Natural killer cell (primary cell): Measurements from ENCODE around the gene HACD3. TPM values are rescaled to one million over a fixed set of nuclear protein-coding genes. Genes with fewer than 3 reads are reported as not detected.

ENCODE experiments used
- ATAC-seq, 3 donors: fragments of 150-1000 bp in 2 of 3; fragments of 200-7000 bp in 1 of 3; cut with Tn5 transposase; 1 replicate in 1 of 3; 2 replicates in 2 of 3; pipeline ENCODE4 v1.10.0; 2021; ENCODE audit warnings: mild to moderate bottlenecking in 2 of 3, moderate library complexity in 2 of 3
- DNase-seq, 2 donors: peaks; one replicate each; pipeline versions ENCODE4 v3.0.0 to v3.0.0-alpha.2; 2013 to 2021; ENCODE audit warnings: mixed read lengths in 1 of 2
- H3K27ac ChIP-seq: one replicate; pipeline ENCODE4 v1.5.1; 2013; ENCODE audit warnings: mild to moderate bottlenecking, low read length
- H3K27me3 ChIP-seq: one replicate; pipeline ENCODE4 v1.6.1; 2013; ENCODE audit warnings: low read length; ENCODE audit not compliant: control insufficient read depth, insufficient read depth
- H3K36me3 ChIP-seq: one replicate; pipeline ENCODE4 v1.6.1; 2013; ENCODE audit warnings: low read length; ENCODE audit not compliant: control insufficient read depth, insufficient read depth
- H3K4me1 ChIP-seq: one replicate; pipeline ENCODE4 v1.6.1; 2013; ENCODE audit warnings: low read length; ENCODE audit not compliant: control insufficient read depth, insufficient read depth
- H3K4me3 ChIP-seq: one replicate; pipeline ENCODE4 v1.5.1; 2013; ENCODE audit warnings: low read length
- H3K9me3 ChIP-seq: one replicate; pipeline ENCODE4 v1.6.1; 2013; ENCODE audit warnings: low read length; ENCODE audit not compliant: control insufficient read depth, insufficient read depth
- H3K27ac Mint-ChIP-seq, 2 donors: one replicate each; pipeline ENCODE4 v1.8.0; 2022; ENCODE audit warnings: mild to moderate bottlenecking in 2 of 2, mixed read lengths in 2 of 2, moderate library complexity in 1 of 2
- H3K27me3 Mint-ChIP-seq, 2 donors: one replicate each; pipeline ENCODE4 v1.8.0; 2022; ENCODE audit warnings: low read depth in 2 of 2, mixed read lengths in 2 of 2
- H3K36me3 Mint-ChIP-seq: one replicate; pipeline ENCODE4 v1.8.0; 2022; ENCODE audit warnings: mixed read lengths
- H3K4me1 Mint-ChIP-seq, 2 donors: one replicate each; pipeline ENCODE4 v1.8.0; 2022; ENCODE audit warnings: mixed read lengths in 2 of 2
- H3K4me3 Mint-ChIP-seq: one replicate; pipeline ENCODE4 v1.8.0; 2022; ENCODE audit warnings: mild to moderate bottlenecking, moderate library complexity, mixed read lengths
- H3K9me3 Mint-ChIP-seq, 2 donors: one replicate each; pipeline ENCODE4 v1.8.0; 2022; ENCODE audit warnings: mixed read lengths in 2 of 2
- CTCF ChIP-seq: fragments of 200-600 bp; IDR thresholded peaks from one replicate; pipeline ENCODE4 v1.8.0; 2022; ENCODE audit warnings: antibody characterized with exemption
- WGBS: methylation state at CpG from one replicate; pipeline ENCODE4 v1.1.7; 2013; ENCODE audit warnings: missing lambda C conversion rate; ENCODE audit not compliant: insufficient coverage; 5-methylcytosine and 5-hydroxymethylcytosine counted together
- intact Hi-C: fragments of 100-400 bp; cut with micrococcal nuclease; formaldehyde crosslinking; loops from one replicate; pipeline ENCODE4 v1.14.2; 2022
- total RNA-seq, 4 donors: library from RNA; stranded (reverse); fragments of 120-200 nt in 1 of 4; gene quantifications; one replicate each; pipeline versions ENCODE4 v1.2.3 to v1.2.4, GENCODE V29; 2013 to 2022

HACD3 gene
- 10 to 100 TPM; 13.5 to 24.7 (median 15.1) TPM for total RNA-seq
- total RNA-seq (2013) = 23.3 TPM

GRCh38 chr15:65530318-65531111, at the start of gene HACD3:
Gene HACD3, plus strand, starts transcription at chr15:65530463. Its CDS starts 169 bp downstream, at chr15:65530632.
- H3K4me3 ChIP-seq = peak within 1 kb of the TSS; percentile 85
- DNase-seq (peak; percentile 83 to 94), ATAC-seq (peak; percentile 91 to 97 (median 96))
- Mint-ChIP-seq H3K36me3 (no peaks in the 10 kb centered on the region), H3K9me3 (no peaks in the 10 kb centered on the region), H3K27ac (peak within 1 kb of the TSS; percentile 53 to 74), H3K27me3 (no peaks in the 10 kb centered on the region), H3K4me3 (peak within 1 kb of the TSS; percentile 88), H3K4me1 (peaks cover 24 to 25% of the 10 kb centered on the region in 2 donors)
- peak within 1 kb of the TSS; percentile 47 for H3K27ac ChIP-seq
- intact Hi-C loops = loop anchor here (1.0 kb wide), 1 partner anchor 17 kb away; no protein-coding TSS in a partner anchor
- under 1% methylated on average over 88 of the region's 88 CpGs for WGBS
- H3K27me3 ChIP-seq = no peaks in the 10 kb centered on the region
- peaks cover 13% of the 10 kb centered on the region for H3K4me1 ChIP-seq
- no peaks in the 10 kb centered on the region for H3K36me3 ChIP-seq
- no peak for TF ChIP-seq CTCF
- no peaks in the 10 kb centered on the region for H3K9me3 ChIP-seq

- TF ChIP-seq CTCF = no peak
- Mint-ChIP-seq H3K9me3 (no peaks in the 10 kb centered on the region), H3K4me3 (no peak overlapping the region), H3K36me3 (peaks cover 15% of the 10 kb centered on the region), H3K27ac (peak overlapping the region in 1 of 2 donors; percentile 11), H3K4me1 (no peaks in the 10 kb centered on the region), H3K27me3 (no peaks in the 10 kb centered on the region)
- Histone ChIP-seq H3K4me1 (no peaks in the 10 kb centered on the region), H3K9me3 (no peaks in the 10 kb centered on the region), H3K4me3 (no peak overlapping the region), H3K36me3 (peaks cover 62% of the 10 kb centered on the region), H3K27me3 (no peaks in the 10 kb centered on the region), H3K27ac (no peak overlapping the region)
- intact Hi-C loops = no loop called here
- WGBS = 97% methylated on average over 3 of the region's 4 CpGs
- ATAC-seq = no peak
- no peak for DNase-seq
Observed at GRCh38 chr15:65484876-65485275, 45.4 kb upstream of the HACD3 start.

GRCh38 chr15:65494076-65494475, 36.2 kb upstream of the HACD3 start:
- no peak for TF ChIP-seq CTCF
- Mint-ChIP-seq H3K36me3 (no peaks in the 10 kb centered on the region), H3K4me3 (no peak overlapping the region), H3K9me3 (no peaks in the 10 kb centered on the region), H3K27ac (peak overlapping the region; percentile 25 to 68), H3K27me3 (no peaks in the 10 kb centered on the region), H3K4me1 (peaks cover 7 to 12% of the 10 kb centered on the region in 2 donors)
- Histone ChIP-seq H3K9me3 (no peaks in the 10 kb centered on the region), H3K4me3 (no peak overlapping the region), H3K36me3 (peaks cover 65% of the 10 kb centered on the region), H3K4me1 (no peaks in the 10 kb centered on the region), H3K27ac (no peak overlapping the region), H3K27me3 (no peaks in the 10 kb centered on the region)
- intact Hi-C loops = no loop called here
- WGBS = 86% methylated on average over 2 of the region's 4 CpGs
- ATAC-seq (no peak), DNase-seq (no peak)
